Cardiac fibroblast (primary cell): ENCODE results near the gene PCGF3.

Experiments
- DNase-seq, 2 donors: peaks; one replicate each; pipeline versions ENCODE4 v3.0.0 to v3.0.0-alpha.2; 2010; ENCODE audit warnings: low read depth in 2 of 2
- H3K4me3 ChIP-seq, 2 donors: replicated peaks in 1 of 2; 1 replicate in 1 of 2; 2 replicates in 1 of 2; pipeline ENCODE4 v1.5.1; 2011; ENCODE audit warnings: low read depth in 2 of 2, low read length in 2 of 2, mild to moderate bottlenecking in 2 of 2, moderate library complexity in 1 of 2
- TF ChIP-seq, protein P1 (sequence below): IDR thresholded peaks from one replicate; pipeline ENCODE4 v1.5.1; 2011; ENCODE audit warnings: low read depth, mild to moderate bottlenecking, low read length, inconsistent platforms

The PCGF3 gene

GRCh38 chr4:707929-708630, 2.4 kb downstream of the PCGF3 start:
- TF ChIP-seq, protein P1, sequence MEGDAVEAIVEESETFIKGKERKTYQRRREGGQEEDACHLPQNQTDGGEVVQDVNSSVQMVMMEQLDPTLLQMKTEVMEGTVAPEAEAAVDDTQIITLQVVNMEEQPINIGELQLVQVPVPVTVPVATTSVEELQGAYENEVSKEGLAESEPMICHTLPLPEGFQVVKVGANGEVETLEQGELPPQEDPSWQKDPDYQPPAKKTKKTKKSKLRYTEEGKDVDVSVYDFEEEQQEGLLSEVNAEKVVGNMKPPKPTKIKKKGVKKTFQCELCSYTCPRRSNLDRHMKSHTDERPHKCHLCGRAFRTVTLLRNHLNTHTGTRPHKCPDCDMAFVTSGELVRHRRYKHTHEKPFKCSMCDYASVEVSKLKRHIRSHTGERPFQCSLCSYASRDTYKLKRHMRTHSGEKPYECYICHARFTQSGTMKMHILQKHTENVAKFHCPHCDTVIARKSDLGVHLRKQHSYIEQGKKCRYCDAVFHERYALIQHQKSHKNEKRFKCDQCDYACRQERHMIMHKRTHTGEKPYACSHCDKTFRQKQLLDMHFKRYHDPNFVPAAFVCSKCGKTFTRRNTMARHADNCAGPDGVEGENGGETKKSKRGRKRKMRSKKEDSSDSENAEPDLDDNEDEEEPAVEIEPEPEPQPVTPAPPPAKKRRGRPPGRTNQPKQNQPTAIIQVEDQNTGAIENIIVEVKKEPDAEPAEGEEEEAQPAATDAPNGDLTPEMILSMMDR, result no peak
- DNase-seq, result no peak
- H3K4me3 ChIP-seq, result peak overlapping the region in 1 of 2 donors; percentile 1

GRCh38 chr4:708631-708933, 3.0 kb downstream of the PCGF3 start:
- TF ChIP-seq, protein P1, result no peak
- DNase-seq, result no peak
- H3K4me3 ChIP-seq, result no peak overlapping the region

- H3K4me3 ChIP-seq, result no peak overlapping the region
- TF ChIP-seq, protein P1, result no peak
- DNase-seq, result no peak
Observed at GRCh38 chr4:709348-709747, 3.7 kb downstream of the PCGF3 start.

- DNase-seq, result no peak
- TF ChIP-seq, protein P1, result no peak
- H3K4me3 ChIP-seq, result no peak overlapping the region
Observed at GRCh38 chr4:710116-710515, 4.5 kb downstream of the PCGF3 start.

DNA sequence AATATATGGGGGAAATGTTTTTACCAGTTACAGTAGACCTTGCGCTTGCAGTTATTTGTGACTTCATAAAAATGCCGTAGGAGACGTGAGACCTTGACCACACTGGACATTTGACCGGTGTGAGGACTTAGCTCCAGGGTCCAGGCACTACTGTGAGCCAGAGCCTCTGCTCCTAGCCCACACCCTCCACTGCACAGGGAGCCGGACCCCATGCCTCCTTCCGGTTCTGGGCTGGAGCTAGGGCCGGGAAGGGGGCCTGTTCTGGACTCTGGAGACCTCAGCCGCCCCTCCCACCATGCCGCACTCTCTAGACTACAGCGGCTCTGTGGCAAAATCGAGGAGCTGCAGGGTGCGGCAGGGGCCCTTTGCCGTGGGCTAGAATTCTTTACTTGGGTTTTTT, 5.3 kb downstream of the PCGF3 start:
- no peak for DNase-seq
- no peak overlapping the region for H3K4me3 ChIP-seq
- TF ChIP-seq, protein P1, result no peak

GRCh38 chr4:712093-712492, 6.5 kb downstream of the PCGF3 start:
- TF ChIP-seq, protein P1, result no peak
- no peak overlapping the region for H3K4me3 ChIP-seq
- DNase-seq, result no peak
